Dermis microvascular lymphatic vessel endothelial cell (primary cell): ENCODE measurements around the gene ANKRD45. TPM values are rescaled to one million over a fixed set of nuclear protein-coding genes. Genes with fewer than 3 reads are reported as not detected.
A peak's percentile ranks its signal among the peaks of the same experiment; 100 is the strongest.
"Not testable (repeated sequence)": the region's sequence is repeated elsewhere in the genome, so short reads cannot be mapped to it uniquely, and the experiment has no call there.

Source experiments
- DNase-seq, 2 donors: peaks; one replicate each; pipeline versions ENCODE4 v3.0.0 to v3.0.0-alpha.2; 2010; ENCODE audit warnings: low read depth in 2 of 2
- total RNA-seq: library from RNA; depleted of rRNA; stranded (reverse); fragments of >200 nt; gene quantifications from 2 replicates; pipeline ENCODE4 v1.2.1, GENCODE V29; 2014

Gene ANKRD45
- total RNA-seq, 1 donor from 2014 or later = 0.13 TPM

DNA sequence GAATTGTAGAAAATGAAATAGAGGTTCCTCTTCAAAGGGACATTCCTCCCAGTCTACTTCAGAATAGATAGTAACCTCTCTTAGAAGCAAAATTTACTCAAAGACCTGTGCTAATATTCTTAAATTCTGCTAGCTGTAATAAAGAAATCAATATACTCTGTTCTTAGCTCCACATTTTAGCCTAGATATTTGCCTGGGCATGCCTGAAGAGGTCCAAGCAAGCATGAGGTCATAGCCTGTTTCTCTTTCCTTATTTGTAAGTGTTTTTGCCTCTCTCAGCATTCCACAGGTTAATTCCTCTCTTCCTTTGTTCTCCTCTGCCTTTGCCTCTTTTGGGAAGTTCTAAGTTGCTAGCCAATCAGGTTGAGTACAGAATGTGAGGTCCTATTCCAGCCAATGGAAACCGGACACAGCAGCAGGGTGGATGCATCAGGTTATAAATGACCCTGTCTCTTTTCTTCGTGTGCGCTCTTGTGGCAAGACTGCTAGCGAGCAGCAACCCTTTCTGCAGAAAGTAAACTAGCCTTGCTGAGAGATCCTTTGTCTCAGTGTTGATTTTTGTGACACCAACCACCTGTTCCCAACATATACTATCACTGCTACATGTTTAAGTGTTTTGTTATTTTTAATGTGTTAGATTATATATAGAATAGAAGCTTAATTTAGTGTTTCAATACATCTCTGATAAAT, 27.1 kb downstream of the ANKRD45 start:
- not testable (repeated sequence) for DNase-seq

DNA sequence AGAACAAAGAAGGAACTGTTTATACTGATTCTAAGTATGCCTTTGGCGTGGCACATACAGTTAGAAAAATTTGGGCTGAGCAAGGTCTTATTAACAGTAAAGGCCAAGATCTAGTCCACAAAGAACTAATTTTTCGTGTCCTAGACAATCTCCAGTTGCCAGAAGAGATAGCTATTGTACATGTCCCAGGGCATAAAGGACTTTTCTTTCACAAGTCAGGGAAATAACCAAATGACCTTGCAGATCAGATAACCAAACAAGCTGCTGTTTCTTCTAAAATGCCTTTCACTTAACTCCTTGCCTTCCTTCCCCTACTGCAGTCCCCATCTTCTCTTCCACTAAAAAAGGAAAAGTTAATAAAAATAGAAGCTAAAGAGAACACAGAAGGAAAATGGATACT, 30.5 kb downstream of the ANKRD45 start:
- DNase-seq = no peak

DNA sequence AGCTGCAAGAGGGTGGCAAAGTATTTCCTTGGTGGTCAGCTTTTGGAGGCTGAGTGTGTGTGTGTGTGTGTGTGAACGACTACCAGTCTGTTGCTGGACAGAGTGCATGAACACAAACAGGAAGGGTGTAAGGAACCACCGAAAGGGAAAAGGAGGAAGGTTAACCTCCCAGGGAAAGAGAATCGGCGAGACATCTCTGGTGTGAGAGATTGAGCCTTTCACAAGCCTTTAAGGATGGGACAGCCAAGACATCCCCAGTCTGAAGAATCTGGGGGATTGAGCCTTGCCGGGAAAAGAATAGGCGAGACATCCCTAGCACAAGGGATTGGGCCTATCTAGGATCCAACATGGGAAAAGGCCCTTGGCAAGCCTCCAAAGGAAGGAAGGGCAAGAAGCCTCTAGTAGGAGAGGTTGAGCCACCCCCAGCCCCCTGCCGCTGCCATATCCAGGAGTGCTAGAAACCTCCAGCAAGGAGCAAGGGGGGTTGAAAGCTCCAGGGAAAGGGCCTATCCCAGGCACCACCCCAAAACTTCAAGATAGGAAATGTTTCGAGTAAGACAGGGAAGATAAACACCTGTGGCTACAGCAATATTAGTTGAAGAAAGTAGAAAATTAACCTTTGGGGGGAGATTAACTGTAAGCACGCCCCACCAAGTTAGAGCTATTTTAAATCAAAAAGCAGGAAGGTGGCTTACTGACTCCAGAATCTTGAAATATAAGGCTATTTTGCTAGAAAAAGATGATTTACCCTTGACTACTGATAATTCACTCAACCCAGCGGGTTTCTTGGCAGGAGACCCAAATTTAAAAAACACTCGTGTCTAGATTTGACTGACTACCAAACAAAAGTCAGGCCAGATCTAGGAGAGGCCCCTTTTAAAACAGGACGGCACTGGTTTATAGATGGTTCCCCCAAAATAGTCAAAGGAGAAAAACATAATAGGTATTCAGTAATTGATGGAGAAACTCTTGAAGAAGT, 31.3 kb downstream of the ANKRD45 start:
- DNase-seq = no peak

DNA sequence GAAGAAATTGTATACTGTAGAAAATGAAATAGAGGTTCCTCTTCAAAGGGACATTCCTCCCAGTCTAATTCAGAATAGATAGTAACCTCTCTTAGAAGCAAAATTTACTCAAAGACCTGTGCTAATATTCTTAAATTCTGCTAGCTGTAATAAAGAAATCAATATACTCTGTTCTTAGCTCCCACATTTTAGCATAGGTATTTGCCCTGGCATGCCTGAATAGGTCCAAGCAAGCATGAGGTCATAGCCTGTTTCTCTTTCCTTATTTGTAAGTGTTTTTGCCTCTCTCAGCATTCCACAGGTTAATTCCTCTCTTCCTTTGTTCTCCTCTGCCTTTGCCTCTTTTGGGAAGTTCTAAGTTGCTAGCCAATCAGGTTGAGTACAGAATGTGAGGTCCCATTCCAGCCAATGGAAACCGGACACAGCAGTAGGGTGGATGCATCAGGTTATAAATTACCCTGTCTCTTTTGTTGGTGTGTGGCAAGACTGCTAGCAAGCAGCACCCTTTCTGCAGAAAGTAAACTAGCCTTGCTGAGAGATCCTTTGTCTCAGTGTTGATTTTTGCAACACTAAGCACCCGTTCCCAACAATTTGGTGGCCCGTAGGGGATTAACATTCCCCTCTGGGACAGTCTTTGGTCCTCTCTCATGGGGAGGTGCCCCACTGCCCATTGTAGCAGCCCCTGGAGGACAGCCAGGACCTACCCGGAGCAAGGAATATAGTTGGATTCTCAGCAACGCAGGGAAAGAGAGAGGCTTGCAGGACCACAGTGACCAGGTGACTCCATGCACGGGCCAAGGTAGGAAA, 32.2 kb downstream of the ANKRD45 start:
- not testable (repeated sequence) for DNase-seq

DNA sequence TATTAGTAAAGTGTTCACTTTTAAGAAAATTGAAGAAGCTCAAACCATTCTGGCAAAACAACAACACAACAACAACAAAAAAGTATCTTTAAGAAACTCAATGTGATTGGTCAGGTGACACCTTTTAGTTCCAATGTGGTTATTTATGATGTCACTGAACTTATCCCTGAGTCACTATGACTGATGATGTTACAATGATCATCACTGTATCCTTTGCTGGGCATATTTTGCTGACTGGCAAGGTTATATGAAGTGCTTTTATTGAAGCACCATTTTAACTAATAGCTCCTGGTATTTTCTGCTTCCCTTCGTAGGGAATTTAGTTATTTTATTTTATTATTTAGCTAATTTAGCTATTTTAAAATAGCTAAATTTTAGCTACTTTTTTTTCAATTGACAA, 34.5 kb downstream of the ANKRD45 start, which contains the start of gene TEX50:
TSS of gene TEX50 (plus strand) at position 223 of the 400 bp plus-strand sequence. CDS start 184 bp downstream, outside the sequence.
- DNase-seq = no peak

DNA sequence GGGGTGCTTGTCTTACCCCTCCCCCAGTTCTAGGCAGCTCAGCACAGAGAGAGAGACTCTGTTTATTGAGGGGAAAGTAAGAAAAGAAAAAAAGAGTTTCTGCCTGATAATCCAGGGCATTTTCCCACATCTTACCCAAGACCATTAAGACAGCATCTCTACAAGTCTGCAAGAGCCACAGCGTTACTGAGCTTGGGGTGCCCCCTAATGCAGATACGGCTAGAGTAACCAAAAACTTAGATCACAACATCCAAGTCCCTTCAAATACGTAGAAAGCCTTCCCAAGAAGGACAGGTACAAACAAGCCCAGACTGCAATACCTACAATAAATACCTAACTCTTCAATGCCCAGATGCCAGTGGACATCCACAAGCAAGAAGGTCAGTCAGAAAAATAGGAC, 40.8 kb downstream of the ANKRD45 start:
- no peak for DNase-seq

DNA sequence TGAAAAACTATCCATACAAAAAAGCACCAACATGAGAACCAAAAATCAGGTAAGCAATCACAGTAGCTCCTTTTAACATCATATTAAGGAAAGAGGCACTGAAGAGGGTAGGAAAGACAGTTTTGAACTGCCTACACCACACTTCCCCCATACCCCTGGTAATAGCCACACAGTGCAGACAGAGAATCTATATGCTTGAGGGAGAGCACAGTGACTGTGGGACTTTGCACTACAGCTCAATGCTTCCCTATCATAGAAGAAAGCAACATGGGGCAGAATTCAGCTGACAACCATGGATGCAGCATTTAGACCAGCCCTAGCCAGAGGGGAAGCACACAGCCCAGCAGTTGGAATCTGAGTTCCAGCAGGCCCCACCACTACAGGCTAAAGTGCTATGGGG, 42.4 kb downstream of the ANKRD45 start:
- DNase-seq = no peak

DNA sequence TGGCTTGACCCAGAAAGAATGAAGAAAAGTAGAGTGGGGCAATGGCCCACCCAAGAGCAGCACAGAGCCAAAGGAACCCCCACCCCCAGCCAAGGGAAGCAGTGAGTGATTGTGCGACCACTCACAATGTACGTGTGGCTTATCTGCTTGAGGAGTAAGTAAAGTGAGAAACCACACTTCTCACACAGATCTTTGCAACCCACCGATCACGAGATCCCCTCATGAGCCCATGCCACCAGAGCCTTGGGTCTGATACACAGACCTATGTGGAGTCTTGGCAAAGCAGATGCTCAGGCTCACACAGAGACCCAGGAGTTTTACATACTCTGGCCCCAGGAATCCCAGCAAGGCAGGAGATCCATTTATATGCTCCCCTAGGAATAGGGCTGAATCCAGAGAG, 52.8 kb downstream of the ANKRD45 start:
- no peak for DNase-seq

DNA sequence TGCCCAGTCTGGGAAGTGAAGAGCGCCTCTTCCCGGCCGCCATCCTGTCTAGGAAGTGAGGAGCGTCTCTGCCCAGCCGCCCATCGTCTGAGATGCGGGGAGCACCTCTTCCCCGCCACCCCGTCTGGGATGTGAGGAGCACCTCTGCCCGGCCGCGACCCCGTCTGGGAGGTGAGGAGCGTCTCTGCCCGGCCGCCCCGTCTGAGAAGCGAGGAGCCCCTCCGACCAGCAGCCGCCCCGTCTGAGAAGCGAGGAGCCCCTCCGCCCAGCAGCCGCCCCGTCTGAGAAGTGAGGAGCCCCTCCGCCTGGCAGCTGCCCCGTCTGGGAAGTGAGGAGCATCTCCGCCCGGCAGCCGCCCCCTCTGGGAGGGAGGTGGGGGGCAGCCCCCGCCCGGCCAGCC, 56.6 kb downstream of the ANKRD45 start:
- DNase-seq = not testable (repeated sequence)

DNA sequence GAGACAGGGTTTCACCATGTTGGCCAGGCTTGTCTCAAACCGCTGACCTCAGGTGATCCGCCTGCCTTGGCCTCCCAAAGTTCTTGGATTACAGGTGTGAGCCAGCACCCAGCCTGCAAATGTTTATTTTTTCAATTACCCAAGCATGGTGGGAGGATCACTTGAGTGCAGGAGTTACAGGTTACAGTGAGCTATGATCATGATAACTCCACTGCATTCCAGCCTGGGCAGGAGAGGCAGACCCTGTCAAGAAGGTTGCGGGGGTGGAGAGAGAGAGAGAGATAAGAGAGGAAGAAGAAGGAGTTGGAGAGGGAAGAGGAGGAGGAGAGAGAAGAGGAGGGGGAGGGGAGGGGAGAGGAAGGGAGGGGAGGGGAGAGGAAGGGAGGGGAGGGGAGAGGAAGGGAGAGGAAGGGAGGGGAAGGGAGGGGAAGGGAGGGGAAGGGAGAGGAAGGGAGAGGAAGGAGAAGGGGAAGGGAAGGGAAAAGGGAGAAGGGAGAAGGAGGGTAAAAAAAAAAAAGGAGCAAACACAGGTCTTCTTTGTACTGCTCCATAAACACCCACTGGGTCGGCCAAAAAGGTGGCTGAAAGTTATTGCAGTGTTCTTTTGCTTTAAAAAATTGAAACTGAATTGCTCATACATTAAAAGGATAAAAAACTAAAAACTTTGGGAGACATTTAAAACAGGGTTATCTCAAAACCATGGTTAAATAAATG, 61.0 kb downstream of the ANKRD45 start:
- no peak for DNase-seq

DNA sequence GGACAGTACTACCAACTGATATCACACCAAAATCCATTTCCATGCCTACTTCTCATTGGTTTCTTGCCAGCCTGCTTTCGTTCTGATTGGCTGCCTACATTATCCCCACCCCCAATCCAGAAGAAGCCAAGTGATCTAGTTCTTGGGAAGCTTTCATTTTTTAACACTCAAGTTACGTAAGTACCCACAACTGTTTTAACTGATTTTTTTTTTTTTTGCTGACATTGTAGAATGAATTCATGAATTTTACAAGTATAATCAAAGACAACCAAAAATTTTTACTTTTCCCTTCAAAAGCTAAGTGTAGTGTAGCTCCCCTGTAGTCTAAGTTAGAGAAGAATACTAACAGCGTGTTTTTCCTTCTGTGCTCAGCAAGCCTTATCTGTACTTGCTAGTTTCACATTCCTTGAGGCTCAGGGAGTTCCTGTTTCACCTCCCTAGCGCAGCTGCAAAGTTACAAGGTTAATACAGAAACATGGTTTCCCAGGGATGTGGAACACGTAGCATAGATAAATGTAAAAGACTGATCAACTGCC, 66.5 kb downstream of the ANKRD45 start, which contains the start of gene SLC9C2:
TSS of gene SLC9C2 (minus strand) at position 17 of the 536 bp plus-strand sequence. CDS start 1,296 bp downstream, outside the sequence.
- no peak for DNase-seq

DNA sequence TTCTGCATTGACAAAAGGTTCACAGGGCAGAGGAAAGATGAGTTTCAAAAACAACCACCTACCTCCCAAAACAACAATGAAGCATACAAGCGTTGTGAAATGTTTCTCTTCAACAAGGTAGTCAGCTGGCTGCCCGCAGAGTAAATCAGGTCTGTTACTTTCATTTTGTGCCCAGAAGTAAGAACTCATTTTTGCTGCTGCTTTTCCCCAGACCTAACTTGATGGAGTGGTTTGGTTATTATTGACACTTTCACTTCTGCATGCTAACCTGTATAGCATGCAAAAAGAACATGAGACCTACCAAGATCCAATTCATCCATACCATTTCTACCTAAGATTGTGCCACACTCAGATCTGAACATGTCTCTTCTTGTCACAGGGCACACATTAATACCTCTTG, 68.1 kb downstream of the ANKRD45 start:
- DNase-seq = no peak

DNA sequence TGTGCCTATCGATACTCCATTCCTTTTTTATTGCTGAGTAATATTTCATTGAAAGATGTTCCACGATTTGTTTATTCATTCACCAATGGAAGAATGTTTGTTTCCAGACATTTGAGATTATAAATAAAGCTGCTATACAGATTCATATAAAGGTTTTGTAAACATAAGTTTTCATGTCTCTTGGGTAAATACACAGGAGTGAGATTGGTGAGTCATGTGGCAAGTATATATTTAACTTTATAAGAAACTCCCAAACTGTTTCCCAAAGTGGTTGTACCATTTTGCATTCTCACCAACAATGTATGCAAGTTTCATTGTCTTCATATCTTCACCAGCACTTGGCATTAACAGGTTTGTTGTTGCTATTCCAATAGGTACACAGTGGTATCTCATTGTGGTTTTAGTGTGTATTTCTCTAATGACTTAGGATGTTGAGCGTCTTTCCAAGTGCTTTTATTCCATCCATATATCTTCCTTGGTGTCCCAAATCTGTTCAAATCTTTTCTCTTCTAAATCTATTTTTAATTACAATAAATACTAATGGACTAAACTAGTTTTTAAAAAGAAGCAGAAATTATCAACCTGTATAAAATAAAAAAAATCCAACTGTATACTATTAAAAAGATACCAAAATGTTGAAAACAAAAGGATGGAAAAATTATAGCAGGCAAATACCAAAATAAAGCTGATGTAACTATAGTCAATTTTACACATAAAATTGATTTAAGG, 73.4 kb downstream of the ANKRD45 start:
- DNase-seq = no peak

DNA sequence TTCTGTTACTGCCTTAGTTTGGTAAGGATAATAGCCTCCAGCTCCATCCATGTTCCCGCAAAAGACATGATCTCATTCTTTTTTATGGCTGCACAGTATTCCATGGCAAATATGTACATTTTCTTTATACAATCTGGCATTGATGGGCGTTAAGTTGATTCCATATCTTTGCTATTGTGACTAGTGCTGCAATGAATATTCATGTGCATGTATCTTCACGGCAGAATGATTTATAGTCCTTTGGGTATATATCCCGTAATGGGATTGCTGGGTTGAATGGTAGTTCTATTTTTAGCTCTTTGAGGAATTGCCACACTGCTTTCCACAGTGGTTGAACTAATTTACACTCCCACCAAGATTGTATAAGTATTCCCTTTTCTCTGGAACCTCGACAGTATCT, 78.5 kb downstream of the ANKRD45 start:
- DNase-seq = not testable (repeated sequence)

DNA sequence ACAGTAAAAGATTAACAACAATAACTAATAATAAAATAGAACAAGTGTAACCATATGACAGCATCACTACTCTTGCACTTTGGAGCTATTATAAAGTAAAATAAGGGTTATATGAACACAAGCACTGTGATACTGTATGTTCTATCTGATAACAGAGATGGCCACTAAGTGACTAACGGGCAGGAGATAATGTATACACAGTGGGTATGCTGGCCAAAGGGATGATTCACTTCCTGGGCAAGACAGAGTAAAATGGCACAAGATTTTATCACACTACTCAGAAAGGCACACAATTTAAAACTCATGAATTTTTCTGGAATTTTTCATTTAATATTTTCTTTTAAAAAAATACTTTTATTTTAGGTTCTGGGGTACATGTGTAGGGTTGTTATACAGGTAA, 79.1 kb downstream of the ANKRD45 start:
- peak in 1 of 2 donors; percentile 19 for DNase-seq

DNA sequence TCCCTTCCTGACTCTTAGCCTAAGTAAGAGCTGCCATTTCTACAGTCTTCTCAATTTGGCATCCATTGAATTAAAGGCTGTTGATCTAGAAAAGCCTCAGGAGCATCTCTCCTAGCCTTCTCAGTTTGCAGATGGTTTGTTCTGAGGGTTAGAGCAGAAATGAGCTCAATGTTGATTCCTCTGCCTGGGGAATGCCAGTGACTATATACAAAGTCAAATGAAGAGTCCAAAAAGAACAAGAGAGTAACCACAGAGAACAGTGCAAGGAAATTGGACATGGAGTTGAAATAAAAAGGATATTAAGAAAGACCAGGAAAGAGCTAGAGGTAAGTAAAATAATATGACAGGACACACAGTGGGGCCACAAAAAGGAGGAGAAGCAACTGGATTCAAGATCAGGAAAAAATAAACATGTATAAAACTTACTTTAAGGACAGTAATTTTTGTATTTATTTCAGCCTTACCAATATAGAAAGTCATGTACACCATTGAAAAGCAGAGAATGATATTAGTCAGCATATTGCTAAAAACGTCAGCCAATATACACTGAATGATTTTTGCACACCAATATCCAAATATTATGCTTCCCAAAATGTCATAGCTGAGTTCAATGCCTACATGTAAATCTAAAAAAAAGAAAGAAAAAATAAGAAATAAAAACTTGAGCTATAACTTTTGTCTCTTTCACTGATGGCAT, 88.1 kb downstream of the ANKRD45 start:
- DNase-seq = no peak

DNA sequence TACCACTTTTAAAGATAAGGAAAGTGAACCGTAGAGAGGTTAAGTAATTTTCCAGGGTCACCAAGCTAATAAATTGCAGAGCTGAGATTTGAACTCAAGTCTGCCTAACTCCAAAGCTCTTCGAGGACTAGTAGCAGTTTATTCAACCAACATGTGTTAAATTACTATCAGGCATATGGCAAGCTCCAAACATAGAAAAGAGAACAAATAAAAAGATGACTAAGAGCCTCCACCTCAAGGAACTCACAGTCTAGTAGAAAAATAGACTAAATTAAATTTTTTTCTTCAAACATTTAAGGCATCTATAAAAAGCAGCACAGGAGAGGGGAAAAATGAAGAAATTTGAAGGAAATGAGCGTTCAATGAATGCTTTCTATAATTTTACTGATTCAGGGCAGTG, 89.0 kb downstream of the ANKRD45 start:
- no peak for DNase-seq

DNA sequence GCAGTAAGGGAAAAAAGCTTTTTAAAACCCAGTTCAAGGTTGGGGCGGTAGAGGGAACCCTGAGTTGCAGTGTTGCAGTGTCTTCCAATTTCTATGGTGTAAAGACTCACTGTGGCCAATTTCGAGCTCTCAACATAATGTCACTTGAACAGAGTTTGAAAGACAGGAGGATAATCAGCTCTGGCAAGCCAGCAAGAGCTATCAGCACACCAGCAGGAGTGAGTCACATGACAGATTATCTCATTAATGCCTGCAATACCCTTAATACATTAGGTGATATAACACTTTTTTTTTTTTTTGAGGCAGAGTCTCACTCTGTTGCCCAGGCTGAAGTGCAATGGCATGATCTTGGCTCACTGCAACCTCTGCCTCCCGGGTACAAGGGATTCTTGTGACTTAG, 89.6 kb downstream of the ANKRD45 start:
- DNase-seq = no peak

DNA sequence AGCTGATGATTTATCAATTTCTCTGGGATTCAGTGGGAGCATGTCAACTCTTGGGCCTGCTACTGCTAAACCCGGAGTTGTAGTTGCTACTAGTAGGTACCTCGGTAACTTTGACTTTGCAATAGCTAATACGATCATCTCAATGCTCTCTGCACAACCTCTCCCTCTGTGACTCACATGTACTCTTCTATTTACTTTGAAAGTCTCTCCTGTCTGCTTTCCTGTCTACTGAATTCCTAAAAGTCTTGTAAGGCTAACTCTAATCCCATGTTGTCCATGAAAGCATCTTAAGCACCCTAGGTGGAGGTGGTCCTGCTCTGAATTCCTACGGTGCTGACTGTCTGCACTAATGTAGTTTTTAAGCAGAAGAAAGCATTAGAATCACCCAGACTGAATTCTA, 96.1 kb downstream of the ANKRD45 start:
- no peak for DNase-seq
